ENCODE data around the gene TBC1D22A.
A peak's percentile ranks its signal among the peaks of the same experiment; 100 is the strongest.

Gene TBC1D22A

GRCh38 chr22:46762238-46763050, at the start of gene TBC1D22A:
TSS of gene TBC1D22A (plus strand) at chr22:46762650. CDS start at chr22:46762787, 137 bp downstream.
- H3K4me1 ChIP-seq (ENCODE audit: insufficient read depth, poor library complexity, severe bottlenecking) = peaks cover 5% of the 10 kb centered on the region
- no peaks in the 10 kb centered on the region for H3K36me3 ChIP-seq (ENCODE audit: low read depth)
- ATAC-seq (ENCODE audit: low read depth) = peak; percentile 92
- no peaks in the 10 kb centered on the region for H3K27me3 ChIP-seq (ENCODE audit: insufficient read depth, poor library complexity, severe bottlenecking)
- peak within 1 kb of the TSS; percentile 55 for H3K27ac ChIP-seq (ENCODE audit: poor library complexity, severe bottlenecking)
- peak; percentile 90 for DNase-seq (ENCODE audit: low spot score)
- H3K9me3 ChIP-seq (ENCODE audit: severe bottlenecking) = no peaks in the 10 kb centered on the region
- peak within 1 kb of the TSS; percentile 69 for H3K4me3 ChIP-seq (ENCODE audit: severe bottlenecking)
- TF ChIP-seq CTCF (IDR thresholded peaks at IDR 0.05; ENCODE audit: poor library complexity, severe bottlenecking) = no peak

- TF ChIP-seq CTCF (IDR thresholded peaks at IDR 0.05; ENCODE audit: poor library complexity, severe bottlenecking) = no peak
- Histone ChIP-seq H3K36me3 (ENCODE audit: low read depth) (peaks cover 48% of the 10 kb centered on the region), H3K4me1 (ENCODE audit: insufficient read depth, poor library complexity, severe bottlenecking) (no peaks in the 10 kb centered on the region), H3K27me3 (ENCODE audit: insufficient read depth, poor library complexity, severe bottlenecking) (no peaks in the 10 kb centered on the region), H3K9me3 (ENCODE audit: severe bottlenecking) (no peaks in the 10 kb centered on the region), H3K27ac (ENCODE audit: poor library complexity, severe bottlenecking) (no peak overlapping the region), H3K4me3 (ENCODE audit: severe bottlenecking) (no peak overlapping the region)
- DNase-seq (ENCODE audit: low spot score) = no peak
- ATAC-seq (ENCODE audit: low read depth) = no peak
These were observed 47.9 kb upstream of the TBC1D22A start for GRCh38 chr22:46714550-46714949.

DNA sequence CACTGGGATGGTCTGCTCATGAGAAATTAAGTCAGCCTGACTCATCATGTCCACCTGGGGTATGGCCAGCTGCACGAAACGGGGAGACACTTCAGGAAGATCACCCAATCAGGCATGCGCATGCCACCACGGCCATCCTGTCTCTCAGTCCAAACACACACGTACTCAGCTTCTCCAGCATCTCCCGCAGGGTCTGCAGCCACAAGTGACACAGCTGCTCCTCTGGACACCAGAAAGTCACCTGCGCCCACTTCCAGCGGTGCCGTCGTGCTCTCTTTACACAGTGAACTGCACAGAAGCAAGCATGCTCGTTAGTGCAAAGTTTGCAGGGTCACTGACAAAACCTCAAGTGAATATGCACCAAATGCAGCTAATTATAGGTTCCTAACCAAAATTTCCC, 42.5 kb upstream of the TBC1D22A start:
- Histone ChIP-seq H3K9me3 (ENCODE audit: severe bottlenecking) (no peaks in the 10 kb centered on the region), H3K4me1 (ENCODE audit: insufficient read depth, poor library complexity, severe bottlenecking) (peaks cover 4% of the 10 kb centered on the region), H3K27me3 (ENCODE audit: insufficient read depth, poor library complexity, severe bottlenecking) (no peaks in the 10 kb centered on the region), H3K4me3 (ENCODE audit: severe bottlenecking) (no peak overlapping the region), H3K36me3 (ENCODE audit: low read depth) (peaks cover 27% of the 10 kb centered on the region), H3K27ac (ENCODE audit: poor library complexity, severe bottlenecking) (no peak overlapping the region)
- TF ChIP-seq CTCF (IDR thresholded peaks at IDR 0.05; ENCODE audit: poor library complexity, severe bottlenecking) = no peak
- no peak for DNase-seq (ENCODE audit: low spot score)
- no peak for ATAC-seq (ENCODE audit: low read depth)

DNA sequence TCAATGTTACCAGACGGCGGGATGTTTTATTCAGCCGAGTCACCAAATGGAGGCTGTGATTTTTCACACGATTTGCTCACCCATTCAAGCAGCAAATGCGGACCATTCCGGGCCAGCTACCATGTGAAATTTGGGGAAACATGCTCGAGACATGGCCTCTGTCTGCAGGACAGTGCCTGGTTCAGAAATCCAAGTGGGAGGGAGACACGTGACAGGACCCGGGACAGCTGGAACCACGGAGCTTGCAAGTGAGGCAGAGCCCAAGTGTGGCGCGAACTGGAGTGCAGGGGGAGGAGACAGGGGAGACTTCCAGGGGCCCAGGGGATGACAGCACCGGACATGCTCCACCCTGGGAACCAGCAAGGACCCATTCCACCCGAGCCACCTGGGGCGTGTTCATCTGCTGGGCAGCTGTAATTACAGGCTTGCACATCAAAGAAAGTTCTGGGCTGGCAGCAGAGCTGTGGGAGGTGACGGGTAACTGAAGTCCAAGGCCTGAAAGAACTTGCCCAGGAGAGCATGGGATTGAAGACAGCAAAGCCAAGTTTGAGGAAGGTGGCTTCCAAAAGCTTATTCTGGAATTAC, 40.9 kb upstream of the TBC1D22A start:
- no peak overlapping the region for H3K4me3 ChIP-seq (ENCODE audit: severe bottlenecking)
- H3K36me3 ChIP-seq (ENCODE audit: low read depth) = peaks cover 14% of the 10 kb centered on the region
- H3K27ac ChIP-seq (ENCODE audit: poor library complexity, severe bottlenecking) = no peak overlapping the region
- no peak for TF ChIP-seq CTCF (IDR thresholded peaks at IDR 0.05; ENCODE audit: poor library complexity, severe bottlenecking)
- peaks cover 4% of the 10 kb centered on the region for H3K4me1 ChIP-seq (ENCODE audit: insufficient read depth, poor library complexity, severe bottlenecking)
- H3K27me3 ChIP-seq (ENCODE audit: insufficient read depth, poor library complexity, severe bottlenecking) = no peaks in the 10 kb centered on the region
- no peaks in the 10 kb centered on the region for H3K9me3 ChIP-seq (ENCODE audit: severe bottlenecking)
- ATAC-seq (ENCODE audit: low read depth) = no peak
- DNase-seq (ENCODE audit: low spot score) = no peak

- H3K27ac ChIP-seq (ENCODE audit: poor library complexity, severe bottlenecking) = no peak overlapping the region
- DNase-seq (ENCODE audit: low spot score) (no peak), ATAC-seq (ENCODE audit: low read depth) (no peak)
- H3K4me1 ChIP-seq (ENCODE audit: insufficient read depth, poor library complexity, severe bottlenecking) = peaks cover 4% of the 10 kb centered on the region
- H3K9me3 ChIP-seq (ENCODE audit: severe bottlenecking) = no peaks in the 10 kb centered on the region
- H3K27me3 ChIP-seq (ENCODE audit: insufficient read depth, poor library complexity, severe bottlenecking) = no peaks in the 10 kb centered on the region
- no peak for TF ChIP-seq CTCF (IDR thresholded peaks at IDR 0.05; ENCODE audit: poor library complexity, severe bottlenecking)
- no peak overlapping the region for H3K4me3 ChIP-seq (ENCODE audit: severe bottlenecking)
- peaks cover 14% of the 10 kb centered on the region for H3K36me3 ChIP-seq (ENCODE audit: low read depth)
These were observed 38.6 kb upstream of the TBC1D22A start for GRCh38 chr22:46723882-46724281.

Measured in RWPE2 (cell line).